Fibroblast of the aortic adventitia (primary cell): ENCODE data around the gene SLC30A10. TPM values are rescaled to one million over a fixed set of nuclear protein-coding genes. Genes with fewer than 3 reads are reported as not detected.
"Not testable (repeated sequence)": the region's sequence is repeated elsewhere in the genome, so short reads cannot be mapped to it uniquely, and the experiment has no call there.

Experiments
- DNase-seq: peaks from one replicate; pipeline ENCODE4 v3.0.0-alpha.2; 2010; ENCODE audit warnings: low read depth
- H3K4me3 ChIP-seq: 2 replicates; pipeline ENCODE4 v1.5.1; 2011; ENCODE audit warnings: low read depth, mild to moderate bottlenecking, control low read depth, low read length, moderate library complexity
- CTCF ChIP-seq: IDR thresholded peaks from 2 replicates; pipeline ENCODE4 v1.5.1; 2011; ENCODE audit warnings: mild to moderate bottlenecking, low read length, control low read depth, inconsistent platforms; ENCODE audit not compliant: insufficient read depth
- total RNA-seq: library from RNA; depleted of rRNA; stranded (reverse); fragments of >200 nt; gene quantifications from 2 replicates; pipeline ENCODE4 v1.2.3, GENCODE V29; 2012; ENCODE audit warnings: low replicate concordance

SLC30A10 gene
- total RNA-seq, 1 donor, result 0.45 TPM

- no peak overlapping the region for H3K4me3 ChIP-seq
- TF ChIP-seq CTCF, result no peak
- peak; percentile 86 for DNase-seq
Measured at GRCh38 chr1:219897914-219898313, 30.4 kb downstream of the SLC30A10 start.

- DNase-seq, H3K4me3 ChIP-seq: not testable (repeated sequence)
Measured at GRCh38 chr1:219892271-219892670, 36.1 kb downstream of the SLC30A10 start.

- H3K4me3 ChIP-seq, DNase-seq: not testable (repeated sequence)
Measured at GRCh38 chr1:219891846-219892245, 36.5 kb downstream of the SLC30A10 start.

GRCh38 chr1:219888667-219889066 lies 39.7 kb downstream of the SLC30A10 start:
- not testable (repeated sequence) for DNase-seq, H3K4me3 ChIP-seq

- no peak for TF ChIP-seq CTCF
- no peak overlapping the region for H3K4me3 ChIP-seq
- no peak for DNase-seq
Measured at GRCh38 chr1:219885680-219886079, 42.7 kb downstream of the SLC30A10 start.

- DNase-seq, result no peak
- no peak for TF ChIP-seq CTCF
- no peak overlapping the region for H3K4me3 ChIP-seq
Measured at GRCh38 chr1:219883400-219884332, 44.7 kb downstream of the SLC30A10 start.

- no peak overlapping the region for H3K4me3 ChIP-seq
- DNase-seq, result no peak
- no peak for TF ChIP-seq CTCF
Measured at GRCh38 chr1:219882755-219883154, 45.6 kb downstream of the SLC30A10 start.

- no peak overlapping the region for H3K4me3 ChIP-seq
- DNase-seq, result no peak
- no peak for TF ChIP-seq CTCF
Measured at GRCh38 chr1:219882096-219882495, 46.3 kb downstream of the SLC30A10 start.
